Activated CD4-positive, alpha-beta T cell treated with anti-CD3 and anti-CD28 coated beads, Interleukin-2, amount 50 U/mL, for 24 hours (primary cell): Measurements from ENCODE around the gene UFSP1.

ENCODE experiments used
- DNase-seq, 2 donors: peaks; one replicate each; pipeline ENCODE4 v3.0.0-alpha.2; 2020; ENCODE audit warnings: low read depth in 1 of 2, low spot score in 1 of 2

The UFSP1 gene

GRCh38 chr7:100882785-100883526, 6.6 kb downstream of the UFSP1 start:
- no peak for DNase-seq

- DNase-seq, result no peak
Measured at GRCh38 chr7:100882201-100882600, 7.3 kb downstream of the UFSP1 start.

- DNase-seq, result no peak
Measured at GRCh38 chr7:100881136-100881535, 8.4 kb downstream of the UFSP1 start.

GRCh38 chr7:100880645-100881044, 8.9 kb downstream of the UFSP1 start:
- no peak for DNase-seq

GRCh38 chr7:100879685-100880261, 9.7 kb downstream of the UFSP1 start:
- no peak for DNase-seq

- DNase-seq, result no peak
Measured at GRCh38 chr7:100878685-100879084, 10.8 kb downstream of the UFSP1 start.

GRCh38 chr7:100878013-100878412, 11.5 kb downstream of the UFSP1 start:
- DNase-seq, result no peak

GRCh38 chr7:100875356-100875751, 14.2 kb downstream of the UFSP1 start:
- DNase-seq, result no peak

- DNase-seq, result peak; percentile 94 to 98
Measured at GRCh38 chr7:100874577-100875355, 14.7 kb downstream of the UFSP1 start, which contains the start of gene SRRT. TSS of gene SRRT (plus strand) at chr7:100875103. CDS start at chr7:100875591, 488 bp downstream.

- DNase-seq, result no peak
Measured at GRCh38 chr7:100874300-100874576, 15.3 kb downstream of the UFSP1 start.

- DNase-seq, result no peak
Measured at GRCh38 chr7:100873599-100874299, 15.8 kb downstream of the UFSP1 start.

- no peak for DNase-seq
Measured at GRCh38 chr7:100867776-100868485, 21.6 kb downstream of the UFSP1 start.

GRCh38 chr7:100867040-100867775, 22.3 kb downstream of the UFSP1 start, which contains the start of gene TRIP6:
TSS of gene TRIP6 (plus strand) at chr7:100867387. CDS start at chr7:100867498, 111 bp downstream.
- DNase-seq, result peak; percentile 44 to 68

GRCh38 chr7:100866729-100867039, 22.8 kb downstream of the UFSP1 start:
- no peak for DNase-seq

- no peak for DNase-seq
Measured at GRCh38 chr7:100865938-100866728, 23.4 kb downstream of the UFSP1 start.

- no peak for DNase-seq
Measured at GRCh38 chr7:100865372-100865911, 24.1 kb downstream of the UFSP1 start.

GRCh38 chr7:100864263-100864845, 25.2 kb downstream of the UFSP1 start:
- no peak for DNase-seq

GRCh38 chr7:100863406-100863950, 26.0 kb downstream of the UFSP1 start:
- no peak for DNase-seq

- DNase-seq, result no peak
Measured at GRCh38 chr7:100861616-100861985, 27.9 kb downstream of the UFSP1 start.
